Cardiac muscle cell (in vitro differentiated cells and primary cell): Measurements from ENCODE around the gene MIF. TPM values are rescaled to one million over a fixed set of nuclear protein-coding genes. Genes with fewer than 3 reads are reported as not detected.
A peak's percentile ranks its signal among the peaks of the same experiment; 100 is the strongest.

Source experiments
- DNase-seq, 2 donors: peaks; one replicate each; pipeline versions ENCODE4 v3.0.0 to v3.0.0-alpha.2; 2010 to 2017; ENCODE audit warnings: low read depth in 1 of 2, low spot score in 1 of 2
- H3K27ac ChIP-seq: fragments of 200-600 bp; sonication (generic); 2 replicates; pipeline ENCODE4 v1.5.1; 2016
- H3K27me3 ChIP-seq: fragments of 200-600 bp; sonication (generic); 2 replicates; pipeline ENCODE4 v1.6.0; 2016; ENCODE audit warnings: control low read depth
- H3K36me3 ChIP-seq: fragments of 200-600 bp; sonication (generic); 2 replicates; pipeline ENCODE4 v1.5.1; 2016; ENCODE audit warnings: control low read depth
- H3K4me1 ChIP-seq: fragments of 200-600 bp; sonication (generic); 2 replicates; pipeline ENCODE4 v1.8.1; 2017; ENCODE audit warnings: low read depth, mild to moderate bottlenecking, mixed run types
- H3K4me3 ChIP-seq: fragments of 200-600 bp; sonication (generic); 2 replicates; pipeline ENCODE4 v1.5.1; 2016; ENCODE audit warnings: mild to moderate bottlenecking
- H3K9me3 ChIP-seq: fragments of 200-600 bp; sonication (generic); 2 replicates; pipeline ENCODE4 v1.5.1; 2017; ENCODE audit warnings: low read depth, mild to moderate bottlenecking, control low read depth
- CTCF ChIP-seq: IDR thresholded peaks from 2 replicates; pipeline ENCODE4 v1.5.1; 2012; ENCODE audit warnings: low read depth, mild to moderate bottlenecking, low read length
- polyA plus RNA-seq: library from polyadenylated mRNA; unstranded; fragments of >200 nt; fragmentation: Nextera tagmentation; extraction: Ambion mirVana; gene quantifications from 2 replicates; pipeline ENCODE4 v1.2.1, GENCODE V29; 2016
- total RNA-seq: library from RNA; depleted of rRNA; stranded (reverse); fragments of >200 nt; gene quantifications from 2 replicates; pipeline ENCODE4 v1.2.3, GENCODE V29; 2016

The MIF gene
- total and polyA plus RNA-seq, 2 experiments from 2014 or later, result 855 to 4,717 TPM

- Histone ChIP-seq H3K36me3 (no peaks in the 10 kb centered on the region), H3K4me1 (peaks cover 34% of the 10 kb centered on the region), H3K27me3 (no peaks in the 10 kb centered on the region), H3K4me3 (no peak overlapping the region), H3K27ac (peak overlapping the region; percentile 42), H3K9me3 (no peaks in the 10 kb centered on the region)
- no peak for TF ChIP-seq CTCF
- DNase-seq, result peak in 1 of 2 donors; percentile 51
Observed at GRCh38 chr22:23847991-23848864, 46.0 kb upstream of the MIF start.

- H3K27ac ChIP-seq, result no peak overlapping the region
- H3K4me1 ChIP-seq, result peaks cover 24% of the 10 kb centered on the region
- no peaks in the 10 kb centered on the region for H3K9me3 ChIP-seq
- no peaks in the 10 kb centered on the region for H3K36me3 ChIP-seq
- TF ChIP-seq CTCF, result peak; percentile 95
- H3K27me3 ChIP-seq, result no peaks in the 10 kb centered on the region
- DNase-seq, result peak; percentile 78 to 85
- no peak overlapping the region for H3K4me3 ChIP-seq
Observed at GRCh38 chr22:23849009-23850006, 44.9 kb upstream of the MIF start.

- DNase-seq, result no peak
- Histone ChIP-seq H3K27ac (no peak overlapping the region), H3K9me3 (no peaks in the 10 kb centered on the region), H3K27me3 (no peaks in the 10 kb centered on the region), H3K4me1 (peaks cover 21% of the 10 kb centered on the region), H3K4me3 (no peak overlapping the region), H3K36me3 (no peaks in the 10 kb centered on the region)
- no peak for TF ChIP-seq CTCF
Observed at GRCh38 chr22:23850136-23850611, 44.0 kb upstream of the MIF start.

- peak overlapping the region; percentile 24 for H3K4me3 ChIP-seq
- no peaks in the 10 kb centered on the region for H3K36me3 ChIP-seq
- peaks cover 15% of the 10 kb centered on the region for H3K4me1 ChIP-seq
- H3K9me3 ChIP-seq, result no peaks in the 10 kb centered on the region
- DNase-seq, result peak; percentile 50 to 63
- no peak for TF ChIP-seq CTCF
- H3K27ac ChIP-seq, result peak overlapping the region; percentile 88
- H3K27me3 ChIP-seq, result no peaks in the 10 kb centered on the region
Observed at GRCh38 chr22:23856721-23857605, 37.2 kb upstream of the MIF start.
